SU-DHL-6 (cell line): ENCODE results near the gene HCFC1R1.

Experiments
- H2AFZ ChIP-seq: fragments of 200-600 bp; sonication (generic); 2 replicates; pipeline ENCODE4 v1.6.1; 2014; ENCODE audit warnings: low read depth, mild to moderate bottlenecking, moderate library complexity, mixed read lengths, antibody characterized with exemption, low read length; ENCODE audit not compliant: severe bottlenecking
- H3F3A ChIP-seq: fragments of 200-600 bp; shearing (Covaris generic); 2 replicates; pipeline ENCODE4 v1.6.0; 2016; ENCODE audit warnings: antibody characterized with exemption, mild to moderate bottlenecking; ENCODE audit not compliant: insufficient read depth
- H3K27ac ChIP-seq: fragments of 200-600 bp; sonication (generic); 2 replicates; pipeline ENCODE4 v1.5.1; 2016; ENCODE audit warnings: low read depth, mild to moderate bottlenecking, low read length, moderate library complexity, mixed read lengths
- H3K27me3 ChIP-seq: fragments of 200-600 bp; sonication (generic), shearing (Covaris generic); 2 replicates; pipeline ENCODE4 v1.6.0; 2014; ENCODE audit warnings: mild to moderate bottlenecking, low read length
- H3K36me3 ChIP-seq: fragments of 200-600 bp; sonication (generic); 2 replicates; pipeline ENCODE4 v1.6.1; 2014; ENCODE audit warnings: mild to moderate bottlenecking, low read length, mixed read lengths
- H3K4me2 ChIP-seq: fragments of 300-600, 200-600 bp; shearing (Covaris generic), sonication (generic); 2 replicates; pipeline ENCODE4 v1.6.0; 2014; ENCODE audit warnings: low read length, low read depth, mild to moderate bottlenecking; ENCODE audit not compliant: poor library complexity, severe bottlenecking
- H3K4me3 ChIP-seq: fragments of 200-600 bp; sonication (generic); 2 replicates; pipeline ENCODE4 v1.5.1; 2014; ENCODE audit warnings: antibody characterized with exemption, low read length, mild to moderate bottlenecking, mixed read lengths; ENCODE audit not compliant: insufficient read depth, poor library complexity, severe bottlenecking
- H3K79me2 ChIP-seq: fragments of 200-600 bp; sonication (generic); 2 replicates; pipeline ENCODE4 v1.6.1; 2014; ENCODE audit warnings: mild to moderate bottlenecking, low read length, moderate library complexity; ENCODE audit not compliant: insufficient read depth
- H3K9ac ChIP-seq: fragments of 200-600 bp; sonication (generic); 2 replicates; pipeline ENCODE4 v1.7.0; 2014; ENCODE audit warnings: mild to moderate bottlenecking, low read length
- H3K9me2 ChIP-seq: fragments of 200-600 bp; sonication (generic); replicated peaks from 2 replicates; pipeline ENCODE4 v1.6.1; 2014; ENCODE audit warnings: low read length; ENCODE audit not compliant: insufficient read depth
- H3K9me3 ChIP-seq: fragments of 200-600 bp; sonication (generic); 2 replicates; pipeline ENCODE4 v1.6.1; 2014; ENCODE audit warnings: low read length, mixed read lengths; ENCODE audit not compliant: insufficient read depth
- H4K20me1 ChIP-seq: fragments of 200-600 bp; sonication (generic); 2 replicates; pipeline ENCODE4 v1.6.1; 2014; ENCODE audit warnings: low read depth, mild to moderate bottlenecking, antibody characterized with exemption, low read length, moderate library complexity, mixed read lengths
- CTCF ChIP-seq: fragments of 200-600 bp; sonication (generic); IDR thresholded peaks from one replicate; pipeline ENCODE4 v1.5.1; 2017; ENCODE audit warnings: antibody characterized with exemption, mild to moderate bottlenecking, low read length, moderate library complexity; ENCODE audit not compliant: insufficient read depth, poor library complexity, severe bottlenecking
- EZH2phosphoT487 ChIP-seq: fragments of 200-600 bp; sonication (generic), shearing (Covaris generic); conservative IDR thresholded peaks from 2 replicates; pipeline ENCODE4 v1.6.1; 2018; ENCODE audit warnings: mild to moderate bottlenecking, antibody characterized with exemption, low read length, moderate library complexity, mixed read lengths

HCFC1R1 gene

DNA sequence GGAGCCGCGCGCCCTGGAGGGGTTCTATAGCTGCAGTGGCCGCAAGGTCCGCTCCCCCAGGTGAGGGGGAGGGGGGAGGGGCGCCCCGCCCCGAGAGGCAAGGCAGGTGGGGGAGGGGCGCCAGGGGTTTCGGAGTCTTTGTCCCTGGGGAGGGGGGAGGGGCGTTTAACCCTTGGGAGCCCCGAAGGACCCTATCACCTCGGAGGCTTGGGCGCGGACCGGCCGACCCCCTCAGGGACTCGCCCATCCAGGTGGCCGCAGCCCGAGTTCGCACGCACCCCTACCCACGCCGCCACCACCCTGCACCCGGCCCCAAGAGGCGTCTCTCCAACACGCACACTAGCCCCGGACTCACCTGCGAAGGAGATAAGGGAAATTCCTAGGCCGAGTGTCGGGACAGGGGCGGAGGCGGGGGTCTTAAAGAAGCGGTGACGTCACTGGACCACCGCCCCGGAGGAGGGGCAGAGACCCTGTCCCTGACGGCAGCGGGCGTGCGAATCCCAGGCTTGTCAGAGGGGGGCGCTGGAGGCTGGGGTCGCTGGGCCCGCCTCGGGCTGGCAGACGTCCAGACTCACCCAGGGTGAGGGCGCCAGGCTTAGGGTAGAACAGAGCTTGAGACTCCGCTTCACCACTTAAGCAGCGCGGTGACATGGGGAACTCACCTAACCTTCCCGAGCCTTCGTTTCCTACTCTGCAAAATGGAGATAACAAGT, 5.8 kb downstream of the HCFC1R1 start, which contains the start of gene CLDN6:
Gene CLDN6 (minus strand): TSS at position 390 of the 713 bp plus-strand sequence. CDS start 2,162 bp downstream, outside the sequence.
- H3F3A ChIP-seq, result peaks cover 15% of the 10 kb centered on the region
- H3K4me2 ChIP-seq, result no peak within 1 kb of the TSS

GRCh38 chr16:3017344-3017743, 6.4 kb downstream of the HCFC1R1 start:
- no peaks in the 10 kb centered on the region for H3K27me3 ChIP-seq
- no peak overlapping the region for H2AFZ ChIP-seq
- no peak overlapping the region for H3K4me3 ChIP-seq
- H4K20me1 ChIP-seq, result no peaks in the 10 kb centered on the region
- H3K4me2 ChIP-seq, result no peak overlapping the region
- no peaks in the 10 kb centered on the region for H3K36me3 ChIP-seq
- no peaks in the 10 kb centered on the region for H3K79me2 ChIP-seq
- no peaks in the 10 kb centered on the region for H3K9me2 ChIP-seq
- H3K27ac ChIP-seq, result no peak overlapping the region
- TF ChIP-seq CTCF (no peak), EZH2phosphoT487 (no peak)
- no peak overlapping the region for H3K9ac ChIP-seq
- no peaks in the 10 kb centered on the region for H3K9me3 ChIP-seq
- peaks cover 9% of the 10 kb centered on the region for H3F3A ChIP-seq

More for the DNA sequence above, 5.8 kb downstream of the HCFC1R1 start, which contains the start of gene CLDN6:
- Histone ChIP-seq H3K4me3 (no peak within 1 kb of the TSS), H2AFZ (no peak within 1 kb of the TSS), H3K27ac (no peak within 1 kb of the TSS), H3K9me3 (no peaks in the 10 kb centered on the region), H3K9ac (no peak within 1 kb of the TSS), H3K9me2 (no peaks in the 10 kb centered on the region), H3K79me2 (no peaks in the 10 kb centered on the region), H4K20me1 (no peaks in the 10 kb centered on the region), H3K36me3 (no peaks in the 10 kb centered on the region), H3K27me3 (no peaks in the 10 kb centered on the region)
- no peak for TF ChIP-seq CTCF
- no peak for TF ChIP-seq EZH2phosphoT487

DNA sequence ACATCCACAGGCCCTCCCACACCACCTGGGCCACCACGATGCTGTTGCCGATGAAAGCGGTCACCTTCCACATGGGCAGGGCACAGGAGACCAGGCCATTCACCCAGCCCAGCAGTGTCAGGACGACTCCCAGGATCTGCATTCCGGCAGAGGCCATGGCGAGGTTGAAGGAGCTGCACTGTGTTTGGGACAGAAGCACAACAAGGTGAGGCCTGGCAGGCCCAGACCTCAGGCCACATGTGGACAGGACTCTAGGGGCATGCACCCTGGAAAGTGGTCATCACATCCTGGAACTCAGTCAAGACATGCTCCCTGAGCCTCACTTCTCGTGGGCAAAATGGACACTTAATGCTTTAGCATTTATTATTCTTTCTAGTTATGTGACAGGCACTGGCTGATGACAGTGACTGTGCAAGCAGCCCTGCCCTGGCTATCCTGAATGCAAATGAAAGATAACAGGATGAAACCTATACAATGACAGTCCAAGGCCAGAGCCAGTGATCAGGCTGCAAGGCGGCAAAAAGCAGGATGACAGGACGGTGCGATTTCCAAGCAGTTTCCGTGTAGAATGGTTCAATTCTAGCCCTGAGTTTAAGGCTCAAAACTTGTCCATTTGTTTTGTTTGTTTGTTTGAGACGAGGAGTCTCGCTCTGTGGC, 7.7 kb downstream of the HCFC1R1 start:
- H3K4me2 ChIP-seq, result no peak overlapping the region
- no peak overlapping the region for H3K4me3 ChIP-seq
- no peak overlapping the region for H3K9ac ChIP-seq
- no peaks in the 10 kb centered on the region for H4K20me1 ChIP-seq
- H3K27me3 ChIP-seq, result no peaks in the 10 kb centered on the region
- TF ChIP-seq EZH2phosphoT487 (no peak), CTCF (no peak)
- H3K9me3 ChIP-seq, result no peaks in the 10 kb centered on the region
- no peak overlapping the region for H2AFZ ChIP-seq
- H3F3A ChIP-seq, result no peaks in the 10 kb centered on the region
- H3K9me2 ChIP-seq, result no peaks in the 10 kb centered on the region
- no peaks in the 10 kb centered on the region for H3K36me3 ChIP-seq
- H3K27ac ChIP-seq, result no peak overlapping the region
- H3K79me2 ChIP-seq, result no peaks in the 10 kb centered on the region
